Right renal pelvis (tissue), 4 donors: Measurements from ENCODE around the gene MAP3K14. TPM values are rescaled to one million over a fixed set of nuclear protein-coding genes. Genes with fewer than 3 reads are reported as not detected.

Experiments used
- DNase-seq, 4 donors: peaks; one replicate each; pipeline ENCODE4 v3.0.0-alpha.2; 2013; ENCODE audit warnings: low read depth in 4 of 4, low spot score in 3 of 4, missing footprints in 1 of 4
- polyA plus RNA-seq, 4 donors: library from polyadenylated mRNA; unstranded; fragments of 120-200 nt; gene quantifications; one replicate each; pipeline ENCODE4 v1.2.1, GENCODE V29; 2013; ENCODE audit not compliant: insufficient read length in 4 of 4

MAP3K14 gene
- polyA plus RNA-seq, 4 donors = 5.2 to 6.4 (median 5.7) TPM

DNA sequence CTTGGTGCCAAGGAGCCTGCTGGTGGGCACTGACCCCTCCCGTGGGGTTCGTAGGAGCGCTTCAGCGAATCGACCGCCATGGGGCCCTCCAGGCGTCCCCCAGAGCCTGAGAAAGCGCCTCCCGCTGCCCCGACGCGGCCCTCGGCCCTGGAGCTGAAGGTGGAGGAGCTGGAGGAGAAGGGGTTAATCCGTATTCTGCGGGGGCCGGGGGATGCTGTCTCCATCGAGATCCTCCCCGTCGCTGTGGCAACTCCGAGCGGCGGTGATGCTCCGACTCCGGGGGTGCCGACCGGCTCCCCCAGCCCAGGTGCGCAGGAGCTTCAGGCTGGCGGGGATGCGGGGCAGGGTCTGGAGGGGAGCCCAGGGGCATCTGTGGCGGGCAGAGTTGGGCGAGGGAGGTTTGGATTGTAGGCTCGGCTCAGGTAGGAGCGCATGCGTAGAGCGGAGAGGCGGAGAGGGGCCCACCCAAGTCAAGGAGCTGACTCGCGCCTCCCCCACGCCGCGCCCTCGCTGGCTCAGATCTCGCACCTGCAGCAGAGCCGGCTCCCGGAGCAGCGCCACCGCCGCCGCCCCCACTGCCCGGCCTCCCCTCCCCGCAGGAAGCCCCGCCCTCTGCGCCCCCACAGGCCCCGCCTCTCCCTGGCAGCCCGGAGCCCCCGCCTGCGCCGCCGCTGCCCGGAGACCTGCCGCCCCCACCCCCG is 75.3 kb downstream of the MAP3K14 start:
- no peak for DNase-seq

DNA sequence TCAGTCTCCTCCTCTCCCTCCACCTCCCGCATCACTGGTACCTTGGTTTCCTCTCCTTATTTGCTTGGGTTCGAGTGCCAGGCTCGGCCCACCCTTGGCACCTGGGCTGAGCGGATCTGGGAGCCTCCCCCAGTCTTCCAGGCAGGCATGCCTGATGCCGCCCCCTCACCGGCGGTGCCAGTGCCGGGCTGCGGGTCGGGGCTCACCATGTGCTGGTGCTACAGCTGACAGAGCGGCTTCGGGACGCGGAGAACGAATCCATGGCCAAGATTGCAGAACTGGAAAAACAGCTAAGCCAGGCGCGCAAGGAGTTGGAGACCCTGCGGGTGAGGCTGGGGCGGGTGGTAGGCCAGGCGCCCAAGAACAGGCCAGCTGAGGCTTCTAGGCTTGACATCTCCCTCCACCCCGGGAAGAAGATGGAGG is 75.9 kb downstream of the MAP3K14 start:
- DNase-seq = no peak

DNA sequence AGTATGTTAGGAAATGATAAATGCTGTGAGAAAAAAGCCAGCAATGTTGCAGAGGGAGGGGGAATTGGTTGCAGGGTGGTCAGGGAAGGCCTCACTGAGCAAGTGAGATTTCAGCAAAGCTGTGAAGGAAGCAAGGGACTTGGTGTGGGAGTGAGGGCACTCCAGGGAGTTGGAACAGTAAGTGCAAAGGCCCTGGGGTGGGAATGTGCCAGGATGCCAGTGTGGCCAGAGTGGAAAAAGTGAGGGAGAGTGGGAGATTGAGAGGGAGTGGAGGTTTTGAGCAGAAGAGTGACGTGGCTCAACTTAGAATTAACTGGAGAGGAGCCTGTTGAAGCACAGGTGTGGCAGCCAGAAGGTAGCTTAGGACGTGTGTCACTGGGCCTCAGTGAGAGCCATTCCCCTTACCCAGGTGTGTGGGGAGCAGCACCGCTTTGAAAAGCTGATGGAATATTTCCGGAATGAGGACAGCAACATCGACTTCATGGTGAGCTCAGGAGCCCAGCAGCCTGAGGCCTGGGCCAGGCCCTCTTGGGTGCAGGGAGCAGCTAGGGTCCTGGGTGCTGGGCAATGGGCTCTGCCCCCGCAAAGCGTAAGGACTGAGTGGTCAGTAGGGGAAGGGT is 78.6 kb downstream of the MAP3K14 start:
- no peak for DNase-seq

DNA sequence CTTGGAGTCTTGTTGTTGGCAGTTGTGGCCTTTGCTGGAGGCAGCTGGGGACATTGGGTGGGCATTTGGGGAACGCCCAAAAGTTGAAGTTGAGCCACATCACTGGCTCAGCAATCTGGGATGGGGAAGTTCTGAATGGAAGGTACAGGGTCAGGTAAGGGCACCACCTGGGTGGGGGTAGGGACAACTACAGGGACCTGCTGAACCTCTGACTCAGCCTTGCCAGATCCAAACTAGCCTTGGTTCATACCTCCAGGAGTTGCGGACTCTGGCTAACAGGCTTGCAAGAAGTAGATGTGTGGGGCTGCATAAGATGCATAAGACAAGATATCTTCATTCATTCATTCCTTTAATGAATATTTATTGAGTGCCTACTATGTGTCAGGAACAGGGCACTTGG is 79.1 kb downstream of the MAP3K14 start:
- no peak for DNase-seq

DNA sequence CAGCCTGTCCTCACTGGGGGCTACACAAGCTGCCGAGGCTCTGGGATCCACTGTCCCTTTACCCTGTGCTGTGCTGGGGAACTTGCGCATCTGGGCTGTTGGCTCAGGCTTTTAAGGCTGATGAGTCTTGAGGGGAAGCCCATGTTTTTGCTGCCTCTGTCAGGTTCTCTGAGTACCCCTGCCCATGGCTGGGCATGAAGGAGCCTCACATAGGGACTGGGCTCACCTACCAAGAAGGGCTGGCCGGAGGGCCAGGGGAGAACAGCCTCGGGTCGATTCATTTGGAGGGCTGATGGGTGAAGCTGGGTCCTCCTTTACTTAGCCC is 80.6 kb downstream of the MAP3K14 start:
- no peak for DNase-seq

DNA sequence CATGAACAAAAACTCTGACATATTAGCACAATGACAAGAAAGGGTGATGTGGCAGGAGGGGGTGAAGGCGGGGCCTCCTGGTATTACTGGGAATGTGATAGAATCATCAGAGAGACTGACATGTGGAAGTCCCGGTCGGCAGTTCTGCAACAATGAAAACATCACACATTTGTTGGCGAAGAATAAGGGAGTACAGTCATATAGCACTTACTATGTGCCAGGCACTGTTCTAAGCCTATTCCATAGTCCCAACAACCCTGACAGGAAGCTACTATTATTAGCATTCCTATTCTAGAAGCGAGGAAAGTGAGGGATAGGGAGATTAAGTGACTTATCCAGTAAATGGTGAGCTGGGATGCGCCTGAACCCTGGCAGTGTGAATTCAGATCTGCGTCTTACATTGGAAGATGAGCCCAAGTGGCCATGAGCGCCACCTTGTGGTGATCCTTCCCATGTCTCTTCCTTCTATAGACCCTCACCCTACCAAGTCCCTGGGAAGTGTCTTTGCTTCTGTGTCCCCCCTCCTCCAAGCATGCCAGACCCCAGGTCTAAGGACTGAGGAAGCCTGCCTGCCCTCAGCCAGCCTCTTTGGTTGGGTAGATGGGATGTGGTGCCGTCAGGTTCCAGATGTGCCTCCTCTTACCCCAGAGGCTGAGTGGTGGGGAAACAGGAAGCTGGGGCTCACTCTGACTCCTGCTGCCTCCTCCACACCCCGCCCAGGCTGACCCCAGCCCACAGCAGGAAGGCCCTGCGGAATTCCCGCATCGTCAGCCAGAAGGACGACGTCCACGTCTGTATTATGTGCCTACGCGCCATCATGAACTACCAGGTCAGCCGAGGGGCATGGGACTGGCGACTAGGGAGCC is 81.2 kb downstream of the MAP3K14 start:
- DNase-seq = peak in 1 of 4 donors; percentile 67

DNA sequence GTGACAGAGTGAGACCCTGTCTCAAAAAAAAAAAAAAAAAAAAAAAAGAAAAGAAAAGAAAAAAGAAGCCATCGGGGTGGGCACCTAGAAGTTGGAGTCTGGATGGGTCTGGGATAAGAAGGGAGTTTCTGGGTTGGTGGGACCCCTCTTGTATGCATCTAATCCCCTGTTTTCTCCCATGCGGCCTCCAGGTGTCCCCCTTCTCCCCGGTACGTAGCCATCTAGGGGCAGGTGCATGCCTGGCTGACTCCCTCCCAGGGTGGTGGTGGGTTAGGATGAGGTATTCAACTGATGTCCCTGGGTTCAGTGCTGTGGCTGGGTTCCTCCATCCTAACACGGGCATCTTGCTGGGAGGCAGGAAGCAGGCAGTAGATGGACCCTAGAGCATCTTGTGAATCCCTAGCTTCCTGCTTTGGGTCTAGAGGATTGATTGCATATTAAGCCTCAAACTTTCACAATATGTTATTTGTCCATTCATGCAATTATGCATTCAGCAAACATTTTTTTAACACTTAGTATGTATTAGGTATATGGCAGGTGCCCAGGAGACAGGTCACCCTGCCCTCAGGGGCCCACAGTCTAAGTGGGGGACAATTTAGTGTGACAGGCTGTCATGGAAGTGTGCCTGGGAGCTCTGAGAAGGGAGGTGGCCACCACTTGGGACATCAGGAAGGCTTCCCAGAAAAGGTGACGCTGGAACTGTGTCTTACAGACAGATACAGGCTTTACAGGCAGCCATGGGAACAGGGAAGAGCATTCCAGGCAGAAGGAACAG is 82.0 kb downstream of the MAP3K14 start:
- no peak for DNase-seq

DNA sequence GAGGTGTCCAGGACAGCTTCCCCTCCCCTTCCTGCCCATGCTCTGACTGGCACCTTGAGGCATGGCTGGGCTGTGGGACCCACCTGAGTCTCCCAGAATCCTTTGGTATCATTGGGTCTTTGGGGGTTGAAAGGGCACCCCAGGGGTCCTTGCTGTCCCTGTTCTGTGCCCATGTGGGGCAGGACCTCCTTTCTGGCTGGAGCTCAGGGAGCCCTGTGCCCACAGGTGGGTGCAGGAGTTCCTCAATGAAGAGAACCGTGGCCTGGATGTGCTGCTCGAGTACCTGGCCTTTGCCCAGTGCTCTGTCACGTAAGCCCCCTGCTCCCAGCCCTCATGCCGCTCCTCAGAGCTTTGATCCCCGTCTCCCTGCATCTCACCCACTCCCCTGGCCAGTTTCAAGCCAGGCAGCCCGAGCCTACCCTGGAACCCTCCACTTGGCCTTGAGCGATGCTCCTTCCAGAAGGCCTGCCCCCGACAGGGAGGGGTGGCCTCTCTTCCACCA is 83.3 kb downstream of the MAP3K14 start:
- DNase-seq = no peak

DNA sequence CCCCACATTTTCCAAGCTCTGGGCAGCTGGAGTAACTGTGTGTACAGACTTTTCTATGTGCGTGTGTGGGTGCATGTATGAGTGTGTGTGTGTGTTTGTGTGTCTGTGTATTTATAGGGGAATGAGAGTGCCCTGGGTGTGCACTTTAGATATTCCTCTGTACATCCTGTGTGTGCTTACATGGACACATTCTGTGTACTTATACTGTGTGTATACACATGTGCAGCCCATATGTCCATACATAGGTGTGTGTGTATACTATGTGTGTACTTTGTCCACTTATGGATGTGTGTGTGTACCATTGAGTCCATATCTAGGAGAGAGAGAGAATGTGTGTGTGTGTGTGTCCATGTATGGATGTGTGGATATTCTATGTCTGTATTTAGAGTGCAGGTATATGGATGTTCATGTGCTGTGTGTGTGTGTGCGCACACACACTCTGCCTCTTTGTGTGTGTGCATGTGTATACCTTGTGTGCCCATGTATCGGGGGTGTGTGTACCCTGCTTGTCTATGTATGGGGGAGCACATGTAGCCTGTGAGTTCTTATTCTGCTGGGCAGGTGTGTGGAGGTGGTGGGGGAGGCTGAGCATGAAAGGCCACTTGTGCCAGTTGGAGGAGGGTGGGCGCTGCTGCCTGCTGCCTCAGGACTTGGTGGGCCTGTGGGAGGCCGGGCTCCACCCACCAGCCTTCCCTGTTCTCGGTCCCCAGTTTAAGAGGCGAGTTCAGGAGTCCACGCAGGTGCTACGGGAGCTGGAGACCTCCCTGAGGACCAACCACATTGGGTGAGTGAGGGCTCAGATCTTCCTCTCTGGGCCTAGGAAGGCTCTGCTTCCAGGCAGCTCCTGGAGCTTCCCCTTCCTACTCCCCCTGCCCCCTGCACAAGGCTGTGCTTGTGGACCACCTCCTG is 84.1 kb downstream of the MAP3K14 start:
- no peak for DNase-seq

DNA sequence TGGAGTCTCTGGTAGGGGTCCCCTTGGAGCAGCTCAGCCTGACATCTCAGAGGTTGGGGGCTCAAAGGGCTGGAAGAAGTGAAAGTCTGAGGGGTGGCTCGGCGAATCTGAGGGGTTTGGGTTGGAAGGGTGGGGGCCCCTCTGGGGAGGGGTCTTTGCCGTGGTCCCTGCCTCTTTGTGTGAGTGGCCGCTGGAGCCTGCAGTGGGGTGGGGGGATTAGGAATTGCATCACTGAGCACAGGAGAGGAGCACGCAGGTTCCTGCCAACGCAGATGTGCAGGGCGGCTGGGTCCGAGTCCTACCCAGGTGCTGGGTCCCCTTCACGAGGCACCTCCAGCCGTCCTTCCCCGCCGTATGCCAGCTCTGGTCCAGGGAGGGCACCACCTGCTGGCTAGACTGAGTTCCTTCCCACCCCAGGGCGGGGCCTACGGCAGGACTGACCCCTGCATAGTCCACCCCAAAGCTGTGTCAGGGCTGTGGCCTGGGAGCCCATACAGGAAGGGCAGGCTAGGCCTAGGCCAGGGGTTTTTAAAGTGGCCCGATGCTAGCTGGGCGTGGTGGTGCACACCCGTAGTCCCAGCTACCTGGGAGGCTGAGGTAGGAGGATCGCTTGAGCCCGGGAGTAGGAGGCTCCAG is 85.2 kb downstream of the MAP3K14 start:
- no peak for DNase-seq

DNA sequence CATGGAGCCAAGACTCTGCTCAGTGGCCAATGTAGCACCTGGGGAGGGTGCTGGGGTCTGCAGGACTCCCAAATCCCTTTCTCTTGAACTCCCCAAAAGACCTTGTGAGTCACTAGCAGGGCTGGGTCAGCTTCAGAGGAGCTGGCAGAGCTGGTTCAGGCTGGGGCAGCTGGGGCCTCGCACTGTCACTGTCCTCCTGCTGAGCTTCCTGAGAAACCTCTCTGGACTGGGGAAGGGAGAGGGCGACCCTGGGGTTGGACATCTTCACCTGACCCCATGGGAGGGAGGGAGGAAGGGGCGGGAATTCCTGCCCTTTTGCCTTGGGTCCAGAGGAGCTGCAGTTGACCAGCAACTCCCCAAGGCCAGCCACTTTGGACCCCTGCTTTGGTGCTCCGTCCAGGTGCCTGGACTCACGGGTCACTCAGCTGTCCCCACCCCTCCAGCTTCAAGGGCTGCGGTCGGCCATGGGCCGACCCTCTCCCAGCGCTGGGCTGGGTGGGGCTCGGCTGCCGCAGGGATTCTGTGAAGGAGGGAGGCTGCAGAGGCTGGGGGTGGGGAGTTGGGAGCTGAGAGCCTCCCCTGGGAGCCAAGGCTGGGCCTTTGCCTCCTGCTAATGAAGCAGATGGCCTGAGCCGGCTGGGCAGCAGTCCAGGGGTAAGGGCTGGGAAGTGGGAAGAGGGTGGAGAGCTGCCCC is 85.9 kb downstream of the MAP3K14 start:
- no peak for DNase-seq

DNA sequence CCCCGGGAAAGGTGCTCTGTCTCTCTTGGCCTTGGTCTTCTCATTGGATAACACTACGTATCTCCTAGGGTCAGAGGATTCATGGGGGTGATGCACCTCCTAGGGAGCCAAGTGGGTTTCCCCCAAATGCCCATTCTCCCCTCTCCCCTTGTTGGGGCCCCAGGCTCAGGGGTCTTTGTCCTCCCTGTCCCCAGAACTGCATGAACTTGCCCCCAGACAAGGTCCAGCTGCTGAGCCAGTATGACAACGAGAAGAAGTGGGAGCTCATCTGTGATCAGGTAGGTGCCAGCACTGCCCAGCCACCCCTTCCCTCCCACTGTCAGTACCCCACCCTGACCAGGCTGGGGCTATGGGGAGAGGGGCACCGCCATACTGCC is 86.4 kb downstream of the MAP3K14 start:
- no peak for DNase-seq

DNA sequence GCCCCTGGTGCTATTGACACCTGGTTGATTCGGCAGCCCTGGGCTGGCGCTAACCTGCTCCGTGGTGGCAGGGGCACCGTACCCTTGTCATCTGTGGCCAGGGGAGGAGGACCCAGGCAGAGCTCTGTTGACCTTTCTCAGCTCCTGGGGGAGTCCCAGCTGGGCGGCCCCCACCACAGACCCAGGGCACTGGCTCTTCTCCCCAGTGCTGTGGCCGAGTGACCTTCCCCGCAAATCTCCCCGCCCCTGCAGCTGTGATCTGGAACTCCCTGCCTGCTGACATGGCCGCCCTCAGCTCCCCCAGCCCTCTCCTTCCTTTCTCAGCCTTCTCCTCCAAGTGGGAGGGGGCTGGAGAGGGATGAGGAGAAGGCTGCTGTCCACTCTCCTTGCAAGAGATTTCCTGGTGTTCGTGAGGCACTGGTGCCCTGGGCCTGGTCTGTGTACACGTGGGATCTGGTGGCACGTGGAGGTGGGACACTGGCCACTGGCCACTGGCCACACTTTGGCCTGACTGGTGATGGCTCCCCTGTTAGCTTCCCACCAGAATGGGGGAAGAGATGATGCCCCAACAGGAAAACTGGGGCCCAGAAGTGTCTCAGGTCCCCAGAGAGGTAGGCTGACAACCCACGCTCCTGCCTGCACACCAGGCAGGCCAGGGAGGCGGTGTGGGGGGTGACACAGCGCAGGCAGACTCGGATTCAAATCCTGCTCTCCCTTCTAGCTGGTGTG is 87.0 kb downstream of the MAP3K14 start:
- no peak for DNase-seq

DNA sequence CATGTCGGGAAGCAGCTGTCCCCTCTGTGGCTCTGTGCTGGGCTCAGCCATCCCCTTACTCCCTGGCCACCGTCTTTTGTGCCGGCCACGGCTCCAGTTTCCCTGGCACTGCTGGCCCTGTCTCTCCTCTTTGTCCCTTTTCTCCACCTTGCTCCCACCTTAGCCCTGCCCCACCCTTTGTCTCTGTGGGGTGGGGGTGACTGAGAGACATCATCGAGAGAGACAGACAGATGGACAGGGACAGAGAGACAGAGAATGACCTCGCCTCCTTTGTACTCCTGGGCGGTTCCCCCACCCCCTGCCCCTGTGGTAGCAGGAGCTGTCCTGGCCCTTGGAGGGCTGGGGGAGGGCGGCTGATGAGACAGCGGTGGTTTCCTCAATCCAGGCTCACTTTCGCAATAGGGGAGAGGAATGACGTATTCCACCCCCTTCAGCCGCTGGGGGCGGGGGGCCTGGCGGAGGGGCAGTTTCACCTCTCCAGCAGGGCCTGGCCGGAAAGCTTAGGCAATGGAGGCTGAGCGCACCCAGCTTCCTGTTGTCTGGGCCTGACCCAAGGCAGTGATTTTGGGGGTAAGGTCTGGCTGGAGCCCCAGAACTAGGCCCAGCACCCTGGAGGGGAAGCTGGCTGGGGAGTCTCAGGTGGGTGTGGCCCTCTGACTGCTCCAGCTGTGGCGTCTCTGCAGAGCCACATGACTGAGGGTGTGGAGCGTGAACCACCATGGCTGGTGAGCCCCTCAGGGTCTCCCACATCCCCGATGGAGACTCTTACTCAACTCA is 87.9 kb downstream of the MAP3K14 start:
- DNase-seq = no peak

DNA sequence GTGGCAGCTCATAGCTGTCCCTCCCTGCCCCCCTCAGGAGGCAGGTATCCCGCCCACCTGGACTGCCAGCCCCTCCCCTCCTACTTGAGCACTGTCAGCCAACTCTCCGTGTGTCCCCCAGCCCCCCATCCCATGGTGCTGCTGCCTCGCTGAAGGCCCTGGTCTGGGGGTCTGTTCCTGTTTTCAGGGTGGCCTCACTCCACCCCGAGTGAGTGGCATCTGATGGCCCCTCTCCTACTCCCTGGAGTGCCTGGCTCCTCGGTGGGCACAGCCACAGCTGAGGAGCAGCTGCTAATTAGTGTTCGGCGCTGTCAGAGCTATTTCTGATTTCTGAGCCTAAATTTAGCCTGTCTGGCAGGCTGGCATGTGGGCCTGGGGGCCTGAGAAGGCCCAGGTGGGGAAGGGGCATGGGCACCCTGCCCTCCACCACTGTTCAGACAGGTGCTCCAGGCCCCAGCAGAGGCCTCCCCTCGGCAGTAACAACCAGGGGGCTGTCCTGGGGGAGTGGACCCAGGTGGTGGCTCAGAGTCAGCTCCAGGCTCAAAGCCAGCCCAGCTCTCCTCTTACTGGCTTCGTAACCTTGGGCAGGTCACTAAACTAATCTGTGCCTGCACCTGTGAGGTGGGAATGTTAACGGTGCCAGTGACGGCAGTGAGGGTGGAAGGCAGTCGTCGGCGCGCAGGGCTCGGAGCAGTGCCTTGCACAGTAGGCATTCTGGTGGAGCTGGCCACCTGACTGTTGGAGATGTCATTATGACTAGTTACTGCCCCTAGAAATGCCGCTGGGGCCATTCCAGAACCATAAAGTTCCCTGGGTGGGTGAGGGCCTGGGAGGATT is 88.7 kb downstream of the MAP3K14 start:
- DNase-seq = no peak
